ENCODE results near the gene PAX6. TPM values are rescaled to one million over a fixed set of nuclear protein-coding genes. Genes with fewer than 3 reads are reported as not detected.

Gene PAX6
- total RNA-seq, 2 donors from 2014 or later, result 5.4 to 6.8 TPM

GRCh38 chr11:31821235-31821764 is 10.2 kb upstream of the PAX6 start:
- TF ChIP-seq CTCF (conservative IDR thresholded peaks at IDR 0.05), result no peak
- Histone ChIP-seq H3K27ac (ENCODE audit: low read depth, low read length) (no peak overlapping the region), H3K27me3 (ENCODE audit: control insufficient read depth, insufficient read depth, low read length, poor library complexity, severe bottlenecking) (peaks cover 100% of the 10 kb centered on the region), H3K4me3 (ENCODE audit: low read length) (no peak overlapping the region), H3K36me3 (ENCODE audit: control insufficient read depth, insufficient read depth, low read length) (no peaks in the 10 kb centered on the region), H3K9ac (ENCODE audit: extremely low read depth, low read length, poor library complexity, severe bottlenecking) (no peak overlapping the region), H3K9me3 (ENCODE audit: control insufficient read depth, low read length) (no peaks in the 10 kb centered on the region), H3K4me1 (ENCODE audit: control insufficient read depth, insufficient read depth, low read length) (peaks cover 4% of the 10 kb centered on the region)
- DNase-seq, result no peak
- no peaks in the 10 kb centered on the region for H3K36me3 Mint-ChIP-seq (ENCODE audit: low read depth)
- H3K4me3 Mint-ChIP-seq, result no peak overlapping the region
- no peak overlapping the region for H3K27ac Mint-ChIP-seq
- H3K27me3 Mint-ChIP-seq (ENCODE audit: insufficient read depth), result peaks cover 99% of the 10 kb centered on the region
- peaks cover 32% of the 10 kb centered on the region for H3K4me1 Mint-ChIP-seq
- 16 to 29% methylated on average over 2 to 5 of the region's 5 CpGs for WGBS, 2 experiments (ENCODE audit: insufficient coverage in 1 of 2, insufficient read length in 1 of 2)
- H3K9me3 Mint-ChIP-seq, result no peaks in the 10 kb centered on the region

GRCh38 chr11:31820438-31820818 is 9.3 kb upstream of the PAX6 start:
- peaks cover 37% of the 10 kb centered on the region for H3K4me1 Mint-ChIP-seq
- H3K4me3 ChIP-seq (ENCODE audit: low read length), result no peak overlapping the region

GRCh38 chr11:31819621-31820437 is 8.7 kb upstream of the PAX6 start:
- Mint-ChIP-seq H3K9me3 (no peaks in the 10 kb centered on the region), H3K4me3 (peak overlapping the region; percentile 40)
- WGBS, 2 experiments (ENCODE audit: insufficient coverage in 1 of 2, insufficient read length in 1 of 2), result 8 to 11% methylated on average over 25 to 55 of the region's 55 CpGs

More at GRCh38 chr11:31820438-31820818, 9.3 kb upstream of the PAX6 start:
- Mint-ChIP-seq H3K9me3 (no peaks in the 10 kb centered on the region), H3K27me3 (ENCODE audit: insufficient read depth) (peaks cover 100% of the 10 kb centered on the region), H3K4me3 (peak overlapping the region; percentile 40), H3K36me3 (ENCODE audit: low read depth) (no peaks in the 10 kb centered on the region), H3K27ac (no peak overlapping the region)
- H3K4me1 ChIP-seq (ENCODE audit: control insufficient read depth, insufficient read depth, low read length), result peaks cover 4% of the 10 kb centered on the region
- no peaks in the 10 kb centered on the region for H3K9me3 ChIP-seq (ENCODE audit: control insufficient read depth, low read length)
- no peaks in the 10 kb centered on the region for H3K36me3 ChIP-seq (ENCODE audit: control insufficient read depth, insufficient read depth, low read length)
- DNase-seq, result no peak
- no peak overlapping the region for H3K27ac ChIP-seq (ENCODE audit: low read depth, low read length)
- TF ChIP-seq CTCF (conservative IDR thresholded peaks at IDR 0.05), result no peak
- no peak overlapping the region for H3K9ac ChIP-seq (ENCODE audit: extremely low read depth, low read length, poor library complexity, severe bottlenecking)
- 7 to 11% methylated on average over 7 to 14 of the region's 15 CpGs for WGBS, 2 experiments (ENCODE audit: insufficient coverage in 1 of 2, insufficient read length in 1 of 2)
- H3K27me3 ChIP-seq (ENCODE audit: control insufficient read depth, insufficient read depth, low read length, poor library complexity, severe bottlenecking), result peaks cover 100% of the 10 kb centered on the region

More at GRCh38 chr11:31819621-31820437, 8.7 kb upstream of the PAX6 start:
- Histone ChIP-seq H3K9me3 (ENCODE audit: control insufficient read depth, low read length) (no peaks in the 10 kb centered on the region), H3K27ac (ENCODE audit: low read depth, low read length) (no peak overlapping the region), H3K4me1 (ENCODE audit: control insufficient read depth, insufficient read depth, low read length) (peaks cover 7% of the 10 kb centered on the region), H3K4me3 (ENCODE audit: low read length) (no peak overlapping the region), H3K36me3 (ENCODE audit: control insufficient read depth, insufficient read depth, low read length) (no peaks in the 10 kb centered on the region), H3K9ac (ENCODE audit: extremely low read depth, low read length, poor library complexity, severe bottlenecking) (no peak overlapping the region), H3K27me3 (ENCODE audit: control insufficient read depth, insufficient read depth, low read length, poor library complexity, severe bottlenecking) (peaks cover 100% of the 10 kb centered on the region)
- TF ChIP-seq CTCF (conservative IDR thresholded peaks at IDR 0.05), result no peak
- H3K27me3 Mint-ChIP-seq (ENCODE audit: insufficient read depth), result peaks cover 100% of the 10 kb centered on the region
- H3K36me3 Mint-ChIP-seq (ENCODE audit: low read depth), result no peaks in the 10 kb centered on the region
- peaks cover 43% of the 10 kb centered on the region for H3K4me1 Mint-ChIP-seq
- H3K27ac Mint-ChIP-seq, result no peak overlapping the region
- DNase-seq, result peak; percentile 87

Data from endodermal cell (in vitro differentiated cells).